H7 (cell line): ENCODE results near the gene PROP1. TPM values are rescaled to one million over a fixed set of nuclear protein-coding genes. Genes with fewer than 3 reads are reported as not detected.
"Not testable (repeated sequence)": the region's sequence is repeated elsewhere in the genome, so short reads cannot be mapped to it uniquely, and the experiment has no call there.

Source experiments
- DNase-seq: peaks from one replicate; pipeline ENCODE4 v3.0.0; 2012
- H3K27me3 ChIP-seq: 2 replicates; pipeline ENCODE4 v1.6.0; 2011; ENCODE audit warnings: mild to moderate bottlenecking, low read length; ENCODE audit not compliant: control insufficient read depth, insufficient read depth
- H3K36me3 ChIP-seq: replicated peaks from 2 replicates; pipeline ENCODE4 v1.5.1; 2011; ENCODE audit warnings: low read length; ENCODE audit not compliant: control insufficient read depth, insufficient read depth
- H3K4me3 ChIP-seq: 2 replicates; pipeline ENCODE4 v1.5.1; 2011; ENCODE audit warnings: low read depth, mild to moderate bottlenecking, control low read depth, low read length, moderate library complexity; ENCODE audit not compliant: insufficient read depth
- total RNA-seq: library from RNA; depleted of rRNA; stranded (reverse); fragments of >200 nt; shearing (Covaris generic); gene quantifications from 2 replicates; pipeline ENCODE4 v1.2.3, GENCODE V29; 2014; rRNA removed

The PROP1 gene
- not detected in 2 replicates for total RNA-seq

- peak; percentile 63 for DNase-seq
- Histone ChIP-seq H3K27me3 (no peaks in the 10 kb centered on the region), H3K36me3 (no peaks in the 10 kb centered on the region), H3K4me3 (no peak within 1 kb of the TSS)
Observed at GRCh38 chr5:177995691-177996595, at the start of gene PROP1. Gene PROP1 (minus strand): TSS chr5:177996242. CDS start chr5:177995933, 309 bp downstream.

- not testable (repeated sequence) for DNase-seq, H3K4me3 ChIP-seq
Observed at GRCh38 chr5:178019379-178020030, 23.5 kb upstream of the PROP1 start.

GRCh38 chr5:178012758-178013157 is 16.7 kb upstream of the PROP1 start:
- not testable (repeated sequence) for H3K36me3 ChIP-seq, DNase-seq, H3K27me3 ChIP-seq, H3K4me3 ChIP-seq

More at GRCh38 chr5:178019379-178020030, 23.5 kb upstream of the PROP1 start:
- not testable (repeated sequence) for H3K36me3 ChIP-seq, H3K27me3 ChIP-seq

- not testable (repeated sequence) for H3K27me3 ChIP-seq, H3K36me3 ChIP-seq, H3K4me3 ChIP-seq, DNase-seq
Observed at GRCh38 chr5:178011816-178012554, 15.9 kb upstream of the PROP1 start.

GRCh38 chr5:178007272-178007671 is 11.2 kb upstream of the PROP1 start:
- not testable (repeated sequence) for DNase-seq, H3K27me3 ChIP-seq, H3K4me3 ChIP-seq, H3K36me3 ChIP-seq

- not testable (repeated sequence) for DNase-seq, H3K27me3 ChIP-seq, H3K4me3 ChIP-seq, H3K36me3 ChIP-seq
Observed at GRCh38 chr5:178006536-178007231, 10.6 kb upstream of the PROP1 start.

GRCh38 chr5:178006181-178006535 is 10.1 kb upstream of the PROP1 start:
- not testable (repeated sequence) for H3K27me3 ChIP-seq, H3K36me3 ChIP-seq, H3K4me3 ChIP-seq, DNase-seq

GRCh38 chr5:177997846-177998245 is 1.8 kb upstream of the PROP1 start:
- H3K4me3 ChIP-seq = no peak overlapping the region
- no peaks in the 10 kb centered on the region for H3K36me3 ChIP-seq
- no peaks in the 10 kb centered on the region for H3K27me3 ChIP-seq
- no peak for DNase-seq

GRCh38 chr5:177997319-177997670 is 1.3 kb upstream of the PROP1 start:
- H3K36me3 ChIP-seq = no peaks in the 10 kb centered on the region
- no peak overlapping the region for H3K4me3 ChIP-seq
- H3K27me3 ChIP-seq = no peaks in the 10 kb centered on the region
- DNase-seq = no peak

GRCh38 chr5:177996660-177997318 is 747 bp upstream of the PROP1 start:
- H3K4me3 ChIP-seq = no peak overlapping the region
- H3K27me3 ChIP-seq = no peaks in the 10 kb centered on the region
- DNase-seq = no peak
- no peaks in the 10 kb centered on the region for H3K36me3 ChIP-seq

GRCh38 chr5:177994561-177995190 is 1.4 kb downstream of the PROP1 start:
- DNase-seq = no peak
- no peaks in the 10 kb centered on the region for H3K36me3 ChIP-seq
- no peaks in the 10 kb centered on the region for H3K27me3 ChIP-seq
- H3K4me3 ChIP-seq = no peak overlapping the region

GRCh38 chr5:177994063-177994462 is 2.0 kb downstream of the PROP1 start:
- H3K27me3 ChIP-seq = no peaks in the 10 kb centered on the region
- peak; percentile 37 for DNase-seq
- no peak overlapping the region for H3K4me3 ChIP-seq
- no peaks in the 10 kb centered on the region for H3K36me3 ChIP-seq

- peak; percentile 42 for DNase-seq
- no peak overlapping the region for H3K4me3 ChIP-seq
- no peaks in the 10 kb centered on the region for H3K36me3 ChIP-seq
- no peaks in the 10 kb centered on the region for H3K27me3 ChIP-seq
Observed at GRCh38 chr5:177992466-177992865, 3.6 kb downstream of the PROP1 start.
